ENCODE data around the gene SIGLEC10.

GRCh38 chr19:51441410-51442390 is 24.3 kb upstream of the SIGLEC10 start:
- TF ChIP-seq, protein P1, sequence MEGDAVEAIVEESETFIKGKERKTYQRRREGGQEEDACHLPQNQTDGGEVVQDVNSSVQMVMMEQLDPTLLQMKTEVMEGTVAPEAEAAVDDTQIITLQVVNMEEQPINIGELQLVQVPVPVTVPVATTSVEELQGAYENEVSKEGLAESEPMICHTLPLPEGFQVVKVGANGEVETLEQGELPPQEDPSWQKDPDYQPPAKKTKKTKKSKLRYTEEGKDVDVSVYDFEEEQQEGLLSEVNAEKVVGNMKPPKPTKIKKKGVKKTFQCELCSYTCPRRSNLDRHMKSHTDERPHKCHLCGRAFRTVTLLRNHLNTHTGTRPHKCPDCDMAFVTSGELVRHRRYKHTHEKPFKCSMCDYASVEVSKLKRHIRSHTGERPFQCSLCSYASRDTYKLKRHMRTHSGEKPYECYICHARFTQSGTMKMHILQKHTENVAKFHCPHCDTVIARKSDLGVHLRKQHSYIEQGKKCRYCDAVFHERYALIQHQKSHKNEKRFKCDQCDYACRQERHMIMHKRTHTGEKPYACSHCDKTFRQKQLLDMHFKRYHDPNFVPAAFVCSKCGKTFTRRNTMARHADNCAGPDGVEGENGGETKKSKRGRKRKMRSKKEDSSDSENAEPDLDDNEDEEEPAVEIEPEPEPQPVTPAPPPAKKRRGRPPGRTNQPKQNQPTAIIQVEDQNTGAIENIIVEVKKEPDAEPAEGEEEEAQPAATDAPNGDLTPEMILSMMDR (optimal IDR thresholded peaks at IDR 0.05 in 1 of 3, IDR thresholded peaks at IDR 0.05 in 1 of 3, conservative IDR thresholded peaks at IDR 0.05 in 1 of 3; ENCODE audit: extremely low read depth in 1 of 3, insufficient read depth in 2 of 3, low read length in 3 of 3), result no peak
- no peak for TF ChIP-seq EZH2 (IDR thresholded peaks at IDR 0.05; ENCODE audit: low read length)
